K562 (cell line): ENCODE results near the gene TRAPPC5. TPM values are rescaled to one million over a fixed set of nuclear protein-coding genes. Genes with fewer than 3 reads are reported as not detected.

Source experiments
- ATAC-seq: fragments of 200-7000 bp; cut with Tn5 transposase; 3 replicates; pipeline ENCODE4 v1.9.1; 2020; ENCODE audit warnings: moderate library complexity
- BruUV-seq: library from RNA; stranded (reverse); fragments of 400-500 nt; replicated peaks from 2 replicates; lab custom pipeline; 2021; lab: Mats Ljungman, UMichigan
- CTCF ChIA-PET: fragments of 300-600 bp; formaldehyde crosslinking; extraction: SDS; loops from one replicate; lab custom pipeline; 2021; ENCODE audit warnings: low intra/inter-chr PET ratio; lab: Yijun Ruan, JAX
- POLR2A ChIA-PET: fragments of 300-600, 350-650 bp; sonication (Branson Sonifier 250); formaldehyde crosslinking; extraction: SDS; loops from one replicate; lab custom pipeline; 2021; ENCODE audit warnings: antibody characterized with exemption, inconsistent platforms; lab: Yijun Ruan, JAX
- DNase-seq, 4 experiments: peaks; one replicate each; pipeline versions ENCODE4 v3.0.0 to v3.0.0-alpha.2; 2011 to 2018; ENCODE audit warnings: low spot score in 3 of 4, mixed read lengths in 3 of 4; ENCODE audit errors: extremely low read depth in 1 of 4
- FAIRE-seq: peaks from 2 replicates; lab custom pipeline; 2011; peaks lifted over from hg19 to GRCh38; lab: Jason Lieb, UNC
- H2AFZ ChIP-seq: 2 replicates; pipeline ENCODE4 v1.6.0; 2011; ENCODE audit warnings: low read depth, low read length, control low read depth, inconsistent platforms
- H3K27ac ChIP-seq: fragments of 200-600 bp; 3 replicates; pipeline ENCODE4 v1.8.0; 2011; ENCODE audit warnings: low read depth, mild to moderate bottlenecking, control low read depth, inconsistent platforms, low read length, moderate library complexity, mixed read lengths; ENCODE audit errors: extremely low read depth
- H3K27me3 ChIP-seq, 2 experiments: fragments of 300-600 bp in 1 of 2; 2 replicates in 1 of 2; 3 replicates in 1 of 2; pipeline versions ENCODE4 v1.6.0 to v1.8.0; 2011; ENCODE audit warnings: inconsistent platforms in 2 of 2, low read length in 2 of 2, mild to moderate bottlenecking in 1 of 2, mixed read lengths in 1 of 2, moderate library complexity in 1 of 2; ENCODE audit not compliant: control insufficient read depth in 2 of 2, insufficient read depth in 2 of 2
- H3K36me3 ChIP-seq: fragments of 300-600 bp; 3 replicates; pipeline ENCODE4 v1.8.0; 2011; ENCODE audit warnings: mild to moderate bottlenecking, low read length, inconsistent platforms; ENCODE audit not compliant: control insufficient read depth, insufficient read depth
- H3K4me1 ChIP-seq, 2 experiments: fragments of 200-600 bp in 1 of 2; replicated peaks in 1 of 2; 2 replicates in 1 of 2; 3 replicates in 1 of 2; pipeline versions ENCODE4 v1.5.1 to v1.8.0; 2011; ENCODE audit warnings: inconsistent platforms in 2 of 2, low read length in 2 of 2, mild to moderate bottlenecking in 1 of 2, mixed read lengths in 1 of 2, moderate library complexity in 1 of 2; ENCODE audit not compliant: control insufficient read depth in 2 of 2, insufficient read depth in 2 of 2
- H3K4me2 ChIP-seq: 2 replicates; pipeline ENCODE4 v1.6.1; 2011; ENCODE audit warnings: low read length, control low read depth, inconsistent platforms, mixed read lengths; ENCODE audit not compliant: insufficient read depth
- H3K4me3 ChIP-seq: fragments of 200-600 bp; sonication (generic), shearing (Covaris generic); 2 replicates; pipeline ENCODE4 v1.5.1; 2016; ENCODE audit warnings: control low read depth, inconsistent platforms
- H3K79me2 ChIP-seq: fragments of 200-600 bp; 3 replicates; pipeline ENCODE4 v1.8.0; 2011; ENCODE audit warnings: low read length, inconsistent platforms; ENCODE audit not compliant: control insufficient read depth, insufficient read depth
- H3K9ac ChIP-seq, 2 experiments: 2 replicates each; pipeline versions ENCODE4 v1.6.0 to v1.6.1; 2011; ENCODE audit warnings: low read depth in 2 of 2, low read length in 2 of 2, control low read depth in 1 of 2, inconsistent platforms in 1 of 2, mild to moderate bottlenecking in 1 of 2, mixed read lengths in 1 of 2; ENCODE audit not compliant: insufficient read depth in 1 of 2
- H3K9me1 ChIP-seq: one replicate; pipeline ENCODE4 v1.6.0; 2011; ENCODE audit warnings: inconsistent platforms, mild to moderate bottlenecking, low read length, moderate library complexity; ENCODE audit not compliant: control insufficient read depth, insufficient read depth
- H3K9me3 ChIP-seq: replicated peaks from 2 replicates; pipeline ENCODE4 v1.5.1; 2011; ENCODE audit warnings: low read depth, low read length, inconsistent platforms; ENCODE audit not compliant: control insufficient read depth, insufficient read depth
- H4K20me1 ChIP-seq: replicated peaks from 2 replicates; pipeline ENCODE4 v1.6.1; 2011; ENCODE audit warnings: low read length, inconsistent platforms, mixed read lengths; ENCODE audit not compliant: control insufficient read depth, insufficient read depth
- ETS1 ChIP-seq: conservative IDR thresholded peaks from 2 replicates; pipeline ENCODE4 v1.6.1; 2011; ENCODE audit warnings: low read depth, mild to moderate bottlenecking, low read length; ENCODE audit not compliant: control insufficient read depth
- HMGN3 ChIP-seq: IDR thresholded peaks from 2 replicates; pipeline ENCODE4 v1.6.1; 2011; ENCODE audit warnings: borderline replicate concordance, low read depth, mild to moderate bottlenecking, mixed read lengths, low read length; ENCODE audit not compliant: insufficient read length; ENCODE audit errors: extremely low read depth
- PML ChIP-seq: IDR thresholded peaks from 2 replicates; pipeline ENCODE4 v1.6.1; 2012; ENCODE audit warnings: low read length, inconsistent platforms
- SP2 ChIP-seq: IDR thresholded peaks from 2 replicates; pipeline ENCODE4 v1.6.1; 2011; ENCODE audit warnings: mild to moderate bottlenecking, low read depth, low read length, moderate library complexity; ENCODE audit not compliant: poor library complexity, severe bottlenecking; ENCODE audit errors: extremely low read depth
- SRSF1 ChIP-seq: fragments of 200-400 bp; formaldehyde crosslinking; IDR thresholded peaks from 2 replicates; pipeline ENCODE4 v1.6.1; 2017; ENCODE audit warnings: mild to moderate bottlenecking, low read depth, low read length, moderate library complexity
- STAT6 ChIP-seq: sonication (generic); formaldehyde crosslinking; IDR thresholded peaks from 2 replicates; pipeline ENCODE4 v1.8.1; 2023; ENCODE audit warnings: mild to moderate bottlenecking, missing genetic modification reagents
- TAF7 ChIP-seq: fragments of 450-650 bp; IDR thresholded peaks from 2 replicates; pipeline ENCODE4 v1.6.1; 2016; ENCODE audit warnings: missing genetic modification characterization, missing compliant biosample characterization
- UBTF ChIP-seq, 2 experiments: IDR thresholded peaks; 2 replicates each; pipeline ENCODE4 v1.6.1; 2012; ENCODE audit warnings: improper control_type of control experiment in 2 of 2, low read depth in 2 of 2, low read length in 2 of 2, borderline replicate concordance in 1 of 2
- ZFPM2 ChIP-seq: fragments of 250-450 bp; sonication (Bioruptor Pico); IDR thresholded peaks from 2 replicates; pipeline ENCODE4 v1.5.1; 2022; ENCODE audit warnings: mild to moderate bottlenecking
- ZNF583 ChIP-seq: fragments of 250-450 bp; sonication (Bioruptor Pico); IDR thresholded peaks from 2 replicates; pipeline ENCODE4 v1.4.0; 2020
- WGBS: fragments of 100-300 bp; shearing (Covaris generic); methylation state at CpG from one replicate; pipeline ENCODE4 v1.1.6; 2016; ENCODE audit warnings: low coverage, mixed read lengths; ENCODE audit not compliant: insufficient coverage; ENCODE audit errors: missing lambda C conversion rate; 5-methylcytosine and 5-hydroxymethylcytosine counted together
- in situ Hi-C: fragments of 300-500 bp; cut with MboI; formaldehyde crosslinking; loops from 4 replicates; pipeline ENCODE4 v1.15.0; 2018; ENCODE audit warnings: inconsistent platforms, mixed read lengths
- intact Hi-C: fragments of 100-400 bp; cut with micrococcal nuclease; formaldehyde crosslinking; loops from 2 replicates; pipeline ENCODE4 v1.14.2; 2022
- polyA plus RNA-seq, 8 experiments: library from polyadenylated mRNA; depleted of rRNA in 4 of 8; stranded (reverse) in 5 of 8; unstranded in 3 of 8; fragments of >200 nt; fragmentation: Nextera tagmentation in 2 of 8; fragmentation: Illumina TruSeq in 1 of 8; extraction: Ambion mirVana in 2 of 8; extraction: Trizol in 1 of 8; gene quantifications; 2 replicates each; pipeline versions ENCODE4 v1.2.1 to v1.2.3, GENCODE V29; 2011 to 2014; ENCODE audit warnings: inconsistent platforms in 1 of 8, missing spikeins in 1 of 8
- total RNA-seq, 7 experiments: library from RNA; depleted of rRNA in 6 of 7; stranded (reverse); fragments of >200 nt in 6 of 7; fragmentation: Illumina TruSeq in 2 of 7; extraction: Trizol in 2 of 7; gene quantifications; 2 replicates each; pipeline versions ENCODE4 v1.2.1 to v1.2.3, GENCODE V29; 2011 to 2021; ENCODE audit warnings: low replicate concordance in 1 of 7

Gene TRAPPC5
- total and polyA plus RNA-seq, 9 of the 15 experiments (the other 6 are each of a cell fraction or from before 2014, with no cell fraction given), result 2.0 to 76.9 (median 29.3) TPM

GRCh38 chr19:7636691-7637373 is 43.8 kb upstream of the TRAPPC5 start, which contains the start of gene STXBP2 (continued):
- TF ChIP-seq STAT6, result no peak
- no peak for TF ChIP-seq SP2
- no peak for TF ChIP-seq ZNF583
- no peak for TF ChIP-seq ZFPM2 (CRISPR knock-in tag)

- H3K4me2 ChIP-seq, result peak overlapping the region; percentile 95
- ATAC-seq (peak; percentile 93), FAIRE-seq (peak; percentile 93), DNase-seq (peak; percentile 71 to 93 (median 84))
- H3K9me1 ChIP-seq, result no peaks in the 10 kb centered on the region
- H4K20me1 ChIP-seq, result peaks cover 14% of the 10 kb centered on the region
- peak overlapping the region; percentile 22; the same call in 1 of the 2 replicates for H2AFZ ChIP-seq
- peaks cover 15 to 52% of the 10 kb centered on the region in 2 experiments; a peak in 4 of 5 replicates for H3K4me1 ChIP-seq
- peaks cover 6% of the 10 kb centered on the region; the same call in 1 of the 2 replicates for H3K9me3 ChIP-seq
- POLR2A ChIA-PET, result interaction anchor here (0.7 to 2.0 kb wide), 8 partner anchors 8 to 130 kb away, joined by 3 to 18 read pairs (median 4); partner anchors contain the start of genes PET100 and XAB2
- H3K27me3 ChIP-seq, result no peaks in the 10 kb centered on the region; a peak in 1 of 5 replicates
- H3K36me3 ChIP-seq, result peaks cover 40% of the 10 kb centered on the region; the same call in 2 of the 3 replicates
- H3K27ac ChIP-seq, result peak overlapping the region; percentile 93
- H3K4me3 ChIP-seq, result peak overlapping the region; percentile 79
- intact Hi-C loops, result no loop called here
- peak overlapping the region; percentile 97 for H3K9ac ChIP-seq
- CTCF ChIA-PET, result no interaction called here
- in situ Hi-C loops, result no loop called here
- TSS peak; percentile 52 for BruUV-seq
- peaks cover 40% of the 10 kb centered on the region for H3K79me2 ChIP-seq
- 13% methylated on average over 23 of the region's 30 CpGs for WGBS
- TF ChIP-seq ETS1 (peak; percentile 64; the same call in 1 of the 2 replicates), HMGN3 (peak; percentile 53), TAF7 (tag) (no peak), PML (peak; percentile 24; the same call in 1 of the 2 replicates), SRSF1 (no peak), UBTF (IDR thresholded peaks at IDR 0.05; ENCODE audit: borderline replicate concordance in 1 of 2, low read depth in 2 of 2, low read length in 2 of 2) (peak in 1 of 2 experiments; percentile 64; a peak in 1 of 4 replicates)
Measured at GRCh38 chr19:7637374-7638256, 43.0 kb upstream of the TRAPPC5 start.
